HG03571 (cell line): ENCODE data around the gene ZSCAN21.
A peak's percentile ranks its signal among the peaks of the same experiment; 100 is the strongest.

ENCODE experiments used
- ATAC-seq: cut with Tn5 transposase; IDR thresholded peaks from one replicate; pipeline ENCODE4 v1.9.1; 2021; ENCODE audit not compliant: unreplicated experiment

Gene ZSCAN21

DNA sequence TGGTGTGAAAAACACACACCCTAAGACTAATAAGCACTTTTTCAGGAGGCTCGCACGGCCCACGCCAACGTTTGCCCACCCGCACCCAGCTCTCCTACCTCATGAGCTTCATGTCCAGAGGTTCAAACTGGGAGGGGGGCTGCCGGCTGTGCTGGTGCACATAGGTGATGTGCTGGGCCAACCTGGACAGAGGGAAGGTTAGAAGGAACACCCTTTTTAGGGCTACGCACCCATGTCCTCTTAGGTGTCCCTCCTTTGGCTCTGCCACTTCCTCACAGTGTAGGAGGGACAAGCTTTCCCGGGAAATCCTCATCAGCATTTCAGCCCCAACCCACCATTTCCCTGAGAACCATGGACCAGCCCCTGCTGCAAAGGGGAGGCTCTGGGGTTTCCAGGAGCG is 45.7 kb downstream of the ZSCAN21 start:
- ATAC-seq = no peak

DNA sequence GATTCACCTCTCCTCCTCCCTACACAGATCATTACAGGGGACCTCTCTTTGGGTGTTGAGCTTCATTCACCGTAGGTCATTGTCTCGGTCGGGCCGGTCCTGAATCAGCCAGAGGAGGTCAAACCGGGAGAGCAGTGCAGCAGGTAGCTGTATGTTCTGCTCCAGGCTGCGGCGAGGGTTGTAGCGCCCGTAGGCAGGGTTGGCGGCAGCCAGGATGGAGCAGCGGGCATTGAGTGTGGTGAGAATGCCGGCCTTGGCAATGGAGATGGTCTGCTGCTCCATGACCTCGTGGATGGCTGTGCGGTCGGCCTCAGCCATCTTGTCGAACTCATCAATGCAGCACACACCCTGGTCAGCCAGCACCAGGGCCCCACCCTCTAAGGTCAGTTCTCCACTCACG is 46.1 kb downstream of the ZSCAN21 start:
- no peak for ATAC-seq

GRCh38 chr7:100098913-100099312 is 49.3 kb downstream of the ZSCAN21 start:
- no peak for ATAC-seq

DNA sequence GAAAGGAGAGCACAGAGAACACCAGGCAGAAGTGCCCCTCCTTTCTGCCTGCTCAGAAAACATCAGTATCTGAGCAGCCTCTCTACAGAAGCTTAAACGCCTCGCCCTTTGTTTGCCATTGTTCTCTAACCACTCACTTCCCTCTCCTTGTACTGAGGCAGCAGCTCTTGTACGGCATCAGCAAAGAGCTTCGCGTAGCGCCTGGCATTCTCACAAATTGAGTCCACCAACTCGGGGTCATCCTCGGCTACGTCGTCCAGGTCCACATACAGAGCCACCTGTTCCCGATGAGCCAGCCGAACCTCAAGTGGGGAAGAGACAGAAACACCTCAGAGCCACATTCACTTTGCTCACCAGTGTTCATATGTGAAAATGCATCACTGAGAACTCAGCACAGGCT is 49.9 kb downstream of the ZSCAN21 start:
- ATAC-seq = no peak

DNA sequence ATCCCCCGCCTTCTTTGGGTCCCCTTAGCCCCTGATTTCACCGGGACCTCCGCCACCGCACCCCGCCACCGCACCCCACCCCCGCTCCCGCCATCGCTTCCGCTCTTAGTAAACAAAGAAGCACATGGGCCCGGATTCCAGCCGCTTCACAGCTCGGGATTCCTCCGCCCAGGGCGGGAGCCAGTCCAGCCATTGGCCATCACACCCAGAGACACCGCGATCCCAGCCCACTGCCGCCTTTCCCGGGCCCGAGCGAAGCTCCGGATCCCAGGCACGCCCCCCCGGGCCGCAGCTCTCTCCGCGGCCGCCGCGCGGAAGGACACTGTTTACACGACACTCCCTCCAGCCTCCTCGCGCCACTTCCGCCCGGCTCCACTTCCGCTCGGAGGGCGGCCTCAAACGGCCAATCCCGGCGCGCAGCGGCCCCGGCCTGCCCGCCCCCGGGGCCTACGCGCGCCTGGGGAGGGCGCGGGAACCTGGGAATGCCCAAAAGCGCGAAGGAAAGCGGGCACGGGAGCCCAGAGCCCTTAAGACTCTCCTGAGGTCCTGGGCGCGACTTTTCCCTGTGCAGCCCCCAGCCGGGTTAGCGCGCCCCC is 50.9 kb downstream of the ZSCAN21 start:
- ATAC-seq = peak; percentile 67

DNA sequence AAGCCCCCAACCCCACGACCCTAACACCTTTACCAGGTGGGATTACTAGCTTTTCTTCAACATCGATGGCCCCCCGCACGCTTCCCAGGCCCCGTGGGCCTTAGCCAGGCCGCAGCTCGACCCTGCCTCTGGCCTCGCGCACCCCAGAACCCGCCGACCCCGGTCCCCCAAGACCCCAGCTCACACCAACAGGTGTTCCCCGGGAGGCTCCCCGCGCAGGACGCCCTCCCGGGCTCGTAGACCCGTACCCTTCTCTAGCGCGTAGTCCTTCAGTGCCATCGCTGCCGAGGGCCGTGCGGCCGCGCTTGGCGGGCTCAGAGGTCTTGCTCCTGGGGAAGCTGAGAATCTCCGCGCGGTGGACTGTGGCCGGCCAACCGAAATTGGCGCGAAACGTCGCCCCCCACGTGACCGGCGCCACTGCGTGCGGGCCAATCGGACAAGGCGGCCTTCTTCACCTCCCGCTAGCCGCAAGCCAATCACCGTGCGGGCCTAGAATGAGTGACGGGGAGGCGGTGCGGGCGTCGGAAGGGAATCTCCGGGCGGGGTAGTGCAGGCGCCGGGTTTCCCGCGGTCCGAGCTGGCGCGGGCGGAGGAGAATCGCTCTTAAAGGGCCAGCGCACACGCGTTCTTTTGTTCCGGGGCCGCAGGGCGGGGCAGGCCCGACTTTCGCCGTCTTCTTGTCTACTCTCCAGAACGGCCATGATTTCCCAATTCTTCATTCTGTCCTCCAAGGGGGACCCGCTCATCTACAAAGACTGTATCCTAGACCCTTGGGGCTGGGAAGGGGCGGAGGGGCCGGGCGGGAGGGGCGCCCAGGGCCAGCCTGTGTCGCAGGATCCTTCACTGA is 51.7 kb downstream of the ZSCAN21 start, which contains the start of the genes AP4M1 and MCM7:
Gene AP4M1, plus strand, starts transcription at position 628 of the 847 bp plus-strand sequence. Its CDS starts 72 bp downstream, at position 700.
Gene MCM7, minus strand, starts transcription at position 382 of the 847 bp plus-strand sequence. Its CDS starts 103 bp downstream, at position 279.
- peak; percentile 76 for ATAC-seq

GRCh38 chr7:100102950-100103840 is 53.6 kb downstream of the ZSCAN21 start:
- ATAC-seq = no peak

DNA sequence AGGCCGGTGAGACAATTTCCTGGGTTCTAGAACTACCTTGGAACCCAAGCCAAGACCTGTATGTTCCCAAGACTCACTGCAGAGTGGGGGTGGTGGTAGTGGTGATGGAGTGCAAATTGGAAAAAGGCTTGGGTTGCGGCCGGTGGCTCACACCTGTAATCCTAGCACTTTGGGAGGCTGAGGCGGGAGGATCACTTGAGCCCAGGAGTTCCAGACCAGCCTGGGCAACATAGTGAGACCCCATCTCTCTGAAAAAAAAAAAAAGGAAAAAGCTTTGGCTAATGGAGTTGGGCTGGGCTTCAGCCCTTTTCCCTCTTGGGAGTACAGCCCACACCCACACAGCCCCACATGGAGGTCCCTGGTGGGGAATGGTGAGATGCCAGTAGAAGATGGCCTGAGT is 56.0 kb downstream of the ZSCAN21 start:
- no peak for ATAC-seq

- no peak for ATAC-seq
Observed at GRCh38 chr7:100106633-100107032, 57.1 kb downstream of the ZSCAN21 start.

- no peak for ATAC-seq
Observed at GRCh38 chr7:100107125-100107737, 57.7 kb downstream of the ZSCAN21 start.

- ATAC-seq = no peak
Observed at GRCh38 chr7:100107890-100108289, 58.3 kb downstream of the ZSCAN21 start.

DNA sequence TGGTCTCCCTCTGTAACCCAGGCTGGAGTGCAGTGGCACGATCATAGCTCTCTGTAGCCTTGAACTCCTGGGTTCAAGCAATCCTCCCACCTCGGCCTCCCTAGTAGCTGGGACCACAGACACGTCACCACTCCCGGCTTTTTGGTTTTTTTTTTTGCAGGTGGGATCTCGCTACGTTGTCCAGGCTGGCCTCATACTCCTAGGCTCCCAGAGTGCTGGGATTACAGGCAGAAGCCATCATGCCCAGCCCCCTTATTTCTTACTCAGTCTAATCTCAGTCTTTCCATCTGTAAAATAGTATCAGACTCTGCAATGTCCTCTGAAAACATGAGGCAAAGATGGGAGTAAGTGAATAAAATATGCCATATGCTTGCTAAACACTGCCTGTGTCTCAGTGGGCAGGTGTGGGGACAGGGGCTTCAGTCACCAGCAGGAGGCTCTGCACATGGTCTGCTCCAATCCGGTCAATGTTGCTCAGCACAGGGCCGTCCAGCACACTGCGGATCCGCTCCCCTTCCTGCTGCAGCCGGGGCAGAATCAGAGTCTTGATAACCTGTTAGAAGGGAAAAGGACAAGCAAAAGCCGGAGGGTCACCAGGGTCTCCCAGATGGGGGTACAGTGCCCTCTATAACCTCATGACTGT is 60.1 kb downstream of the ZSCAN21 start:
- no peak for ATAC-seq

DNA sequence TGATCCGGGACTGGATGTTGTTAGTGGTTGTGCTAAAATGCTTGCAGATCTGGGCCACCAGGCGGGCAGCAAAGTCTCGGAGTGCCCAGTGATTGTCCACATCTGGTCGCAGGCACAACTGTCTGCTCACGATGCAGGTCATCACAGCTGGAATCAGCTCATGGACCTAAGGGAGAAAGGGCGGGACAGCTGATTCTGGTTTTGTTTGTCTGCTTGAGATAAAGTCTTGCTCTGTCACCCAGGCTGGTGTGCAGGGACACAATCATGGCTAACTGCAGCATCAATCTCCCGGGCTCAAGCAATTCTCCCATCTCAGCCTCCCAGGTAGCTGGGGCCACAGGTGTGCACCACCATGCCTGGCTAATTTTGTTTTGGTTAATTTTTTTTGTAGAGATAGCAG is 61.6 kb downstream of the ZSCAN21 start:
- no peak for ATAC-seq

DNA sequence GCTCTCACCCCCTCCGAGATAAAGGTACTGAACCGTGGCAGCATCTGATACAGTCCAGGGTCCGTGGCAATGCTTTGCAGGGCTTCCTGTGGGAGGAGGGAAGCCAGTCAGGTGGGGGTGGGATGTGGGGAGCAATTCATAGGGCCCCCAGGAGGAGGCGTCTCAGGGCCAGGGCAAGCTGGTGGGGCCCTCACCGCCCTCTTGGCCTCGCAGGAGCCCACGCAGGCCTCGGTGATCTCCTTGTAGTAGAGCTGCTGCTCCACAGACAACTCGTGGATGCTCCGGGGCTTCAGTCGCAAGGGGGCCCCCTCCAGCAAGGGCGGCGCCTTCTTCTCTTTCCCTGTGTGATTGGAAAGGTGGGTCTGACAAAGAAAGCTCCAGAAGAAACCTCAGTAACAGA is 62.3 kb downstream of the ZSCAN21 start:
- no peak for ATAC-seq
